GM12878 (cell line): ENCODE data around the gene AGBL3. TPM values are rescaled to one million over a fixed set of nuclear protein-coding genes. Genes with fewer than 3 reads are reported as not detected.
A peak's percentile ranks its signal among the peaks of the same experiment; 100 is the strongest.
"Not testable (repeated sequence)": the region's sequence is repeated elsewhere in the genome, so short reads cannot be mapped to it uniquely, and the experiment has no call there.

Experiments used
- ATAC-seq: fragments of 200-7000 bp; cut with Tn5 transposase; 3 replicates; pipeline ENCODE4 v1.9.1; 2020; ENCODE audit warnings: mild to moderate bottlenecking, moderate library complexity
- BruUV-seq: library from RNA; stranded (reverse); fragments of 400-500 nt; replicated peaks from 2 replicates; lab custom pipeline; 2021; lab: Mats Ljungman, UMichigan
- CTCF ChIA-PET: fragments of 300-600 bp; sonication (Branson Sonifier 250); formaldehyde crosslinking; extraction: SDS; loops from one replicate; lab custom pipeline; 2021; ENCODE audit warnings: inconsistent platforms; lab: Yijun Ruan, JAX
- POLR2A ChIA-PET: fragments of 350-600 bp; formaldehyde crosslinking; extraction: SDS; loops from one replicate; lab custom pipeline; 2021; ENCODE audit warnings: inconsistent platforms; lab: Charles Lee
- RAD21 ChIA-PET: fragments of 300-600 bp; sonication (Branson Sonifier 250); formaldehyde crosslinking; loops from one replicate; lab custom pipeline; 2023; ENCODE audit warnings: antibody characterized with exemption; ENCODE audit not compliant: unreplicated experiment; lab: Charles Lee
- SMC1A ChIA-PET: fragments of 300-600 bp; sonication (Branson Sonifier 250); formaldehyde crosslinking; loops from one replicate; lab custom pipeline; 2023; ENCODE audit not compliant: unreplicated experiment, uncharacterized antibody; lab: Charles Lee
- DNase-seq: peaks from one replicate; pipeline ENCODE4 v3.0.0-alpha.2; 2011; ENCODE audit warnings: low read depth, low spot score
- FAIRE-seq: peaks from 3 replicates; lab custom pipeline; 2011; peaks lifted over from hg19 to GRCh38; lab: Jason Lieb, UNC
- H2AFZ ChIP-seq: 2 replicates; pipeline ENCODE4 v1.6.0; 2011; ENCODE audit warnings: low read depth, low read length, control low read depth; ENCODE audit not compliant: control insufficient read depth
- H3K27ac ChIP-seq: 2 replicates; pipeline ENCODE4 v1.5.1; 2011; ENCODE audit warnings: control low read depth; ENCODE audit not compliant: control insufficient read depth, insufficient read depth
- H3K27me3 ChIP-seq, 2 experiments: replicated peaks in 1 of 2; 2 replicates each; pipeline versions ENCODE4 v1.6.0 to v1.6.1; 2011; ENCODE audit warnings: low read length in 1 of 2; ENCODE audit not compliant: control insufficient read depth in 2 of 2, insufficient read depth in 2 of 2
- H3K36me3 ChIP-seq, 2 experiments: 2 replicates each; pipeline ENCODE4 v1.5.1; 2011; ENCODE audit warnings: low read length in 1 of 2; ENCODE audit not compliant: control insufficient read depth in 2 of 2, insufficient read depth in 2 of 2
- H3K4me1 ChIP-seq: 2 replicates; pipeline ENCODE4 v1.6.1; 2011; ENCODE audit warnings: mild to moderate bottlenecking, low read length, moderate library complexity, mixed read lengths; ENCODE audit not compliant: control insufficient read depth, insufficient read depth
- H3K4me2 ChIP-seq: 2 replicates; pipeline ENCODE4 v1.6.0; 2011; ENCODE audit warnings: control low read depth; ENCODE audit not compliant: control insufficient read depth, insufficient read depth
- H3K4me3 ChIP-seq: fragments of 200-600 bp; sonication (generic); 2 replicates; pipeline ENCODE4 v1.5.1; 2016
- H3K79me2 ChIP-seq: 2 replicates; pipeline ENCODE4 v1.6.0; 2011; ENCODE audit warnings: low read length; ENCODE audit not compliant: control insufficient read depth, insufficient read depth
- H3K9ac ChIP-seq: 2 replicates; pipeline ENCODE4 v1.8.0; 2011; ENCODE audit warnings: low read length, control low read depth, mixed read lengths; ENCODE audit not compliant: control insufficient read depth, insufficient read depth
- H3K9me3 ChIP-seq: replicated peaks from 3 replicates; pipeline ENCODE4 v1.5.1; 2011; ENCODE audit warnings: mild to moderate bottlenecking, low read length; ENCODE audit not compliant: control insufficient read depth, insufficient read depth
- H4K20me1 ChIP-seq: 2 replicates; pipeline ENCODE4 v1.6.0; 2011; ENCODE audit not compliant: control insufficient read depth, insufficient read depth
- MLLT1 ChIP-seq: fragments of 450-650 bp; IDR thresholded peaks from 2 replicates; pipeline ENCODE4 v1.6.1; 2016; ENCODE audit warnings: mild to moderate bottlenecking
- WGBS: methylation state at CpG from one replicate; pipeline ENCODE4 v1.1.6; 2016; ENCODE audit warnings: low lambda C conversion rate; ENCODE audit not compliant: insufficient replicate concordance, insufficient coverage; ENCODE audit errors: missing lambda C conversion rate; 5-methylcytosine and 5-hydroxymethylcytosine counted together
- in situ Hi-C: fragments of 300-500 bp; cut with MboI; formaldehyde crosslinking; loops from 9 replicates; pipeline ENCODE4 v1.14.3; 2018; ENCODE audit warnings: mixed read lengths
- intact Hi-C: fragments of 100-400 bp; cut with micrococcal nuclease; formaldehyde crosslinking; loops from one replicate; pipeline ENCODE4 v1.14.2; 2022; ENCODE audit not compliant: unreplicated experiment
- polyA plus RNA-seq, 11 experiments: library from polyadenylated mRNA; depleted of rRNA in 4 of 11; unstranded in 6 of 11; stranded (reverse) in 5 of 11; fragments of >200 nt; fragmentation: Nextera tagmentation in 4 of 11; fragmentation: Illumina TruSeq in 1 of 11; extraction: Ambion mirVana in 4 of 11; extraction: Trizol in 1 of 11; gene quantifications; 1 replicate in 1 of 11; 2 replicates in 10 of 11; pipeline versions ENCODE4 v1.2.1 to v1.2.3, GENCODE V29; 2011 to 2016; ENCODE audit warnings: inconsistent platforms in 2 of 11, missing spikeins in 2 of 11, low read depth in 1 of 11
- total RNA-seq, 4 experiments: library from RNA; depleted of rRNA in 3 of 4; stranded (reverse); fragments of >200 nt in 3 of 4; fragmentation: Illumina TruSeq in 1 of 4; extraction: Trizol in 1 of 4; gene quantifications; 2 replicates each; pipeline versions ENCODE4 v1.2.1 to v1.2.3, GENCODE V29; 2013 to 2021

The AGBL3 gene
- total and polyA plus RNA-seq, 10 of the 15 experiments (the other 5 are each of a cell fraction or from before 2014, with no cell fraction given), result 0.82 to 12.4 (median 3.7) TPM

GRCh38 chr7:135173916-135174315 lies 187.6 kb downstream of the AGBL3 start:
- in situ Hi-C loops, result not testable (repeated sequence)

More at GRCh38 chr7:135173916-135174315, 187.6 kb downstream of the AGBL3 start:
- FAIRE-seq, H3K9ac ChIP-seq, H2AFZ ChIP-seq, BruUV-seq, DNase-seq, H3K4me1 ChIP-seq, H3K27me3 ChIP-seq, H4K20me1 ChIP-seq, ATAC-seq, H3K27ac ChIP-seq: not testable (repeated sequence)
- intact Hi-C loops, result loop anchor here (5.0 kb wide), 1 partner anchor 527 kb away; the partner anchor contains the start of gene BPGM
- RAD21 ChIA-PET, result interaction anchor here (0.8 to 11.6 kb wide), 12 partner anchors 12 to 538 kb away, joined by 3 to 151 read pairs (median 5); partner anchors contain the start of genes AGBL3, TMEM140 and WDR91
- peak; percentile 61; the same call in 1 of the 2 replicates for TF ChIP-seq MLLT1
- H3K79me2 ChIP-seq, result peaks cover 74% of the 10 kb centered on the region
- H3K36me3 ChIP-seq, result peaks cover 4 to 15% of the 10 kb centered on the region in 2 experiments
- H3K9me3 ChIP-seq, result peaks cover 14% of the 10 kb centered on the region; the same call in 2 of the 3 replicates
- H3K4me3 ChIP-seq, result peak overlapping the region; percentile 57
- POLR2A ChIA-PET, result interaction anchor here (0.7 to 12.2 kb wide), 14 partner anchors 13 to 187 kb away, joined by 3 to 155 read pairs (median 3); partner anchors contain the start of genes AGBL3, TMEM140 and WDR91
- 94% methylated on average over 4 of the region's 4 CpGs for WGBS
- CTCF ChIA-PET, result interaction anchor here (0.8 to 12.2 kb wide), 12 partner anchors 13 to 528 kb away, joined by 3 to 135 read pairs (median 6); partner anchors contain the start of genes AGBL3, TMEM140 and WDR91
- SMC1A ChIA-PET, result interaction anchor here (0.9 to 13.1 kb wide), 15 partner anchors 13 to 185 kb away, joined by 3 to 158 read pairs (median 5); partner anchors contain the start of genes TMEM140 and WDR91
- H3K4me2 ChIP-seq, result peak overlapping the region; percentile 75
